Fibroblast of villous mesenchyme (primary cell): Measurements from ENCODE around the gene CCDC188. TPM values are rescaled to one million over a fixed set of nuclear protein-coding genes. Genes with fewer than 3 reads are reported as not detected.

Source experiments
- DNase-seq: peaks from one replicate; pipeline ENCODE4 v3.0.0-alpha.2; 2010; ENCODE audit warnings: low read depth
- H3K4me3 ChIP-seq: 2 replicates; pipeline ENCODE4 v1.5.1; 2011; ENCODE audit warnings: low read depth, mild to moderate bottlenecking, low read length
- total RNA-seq: library from RNA; depleted of rRNA; stranded (reverse); fragments of >200 nt; gene quantifications from 2 replicates; pipeline ENCODE4 v1.2.3, GENCODE V29; 2012
- TF ChIP-seq, protein P1 (sequence below): IDR thresholded peaks from 2 replicates; pipeline ENCODE4 v1.5.1; 2012; ENCODE audit warnings: low read depth, mild to moderate bottlenecking, low read length; ENCODE audit not compliant: insufficient read depth

CCDC188 gene
- total RNA-seq, 1 donor: 0.43 TPM

DNA sequence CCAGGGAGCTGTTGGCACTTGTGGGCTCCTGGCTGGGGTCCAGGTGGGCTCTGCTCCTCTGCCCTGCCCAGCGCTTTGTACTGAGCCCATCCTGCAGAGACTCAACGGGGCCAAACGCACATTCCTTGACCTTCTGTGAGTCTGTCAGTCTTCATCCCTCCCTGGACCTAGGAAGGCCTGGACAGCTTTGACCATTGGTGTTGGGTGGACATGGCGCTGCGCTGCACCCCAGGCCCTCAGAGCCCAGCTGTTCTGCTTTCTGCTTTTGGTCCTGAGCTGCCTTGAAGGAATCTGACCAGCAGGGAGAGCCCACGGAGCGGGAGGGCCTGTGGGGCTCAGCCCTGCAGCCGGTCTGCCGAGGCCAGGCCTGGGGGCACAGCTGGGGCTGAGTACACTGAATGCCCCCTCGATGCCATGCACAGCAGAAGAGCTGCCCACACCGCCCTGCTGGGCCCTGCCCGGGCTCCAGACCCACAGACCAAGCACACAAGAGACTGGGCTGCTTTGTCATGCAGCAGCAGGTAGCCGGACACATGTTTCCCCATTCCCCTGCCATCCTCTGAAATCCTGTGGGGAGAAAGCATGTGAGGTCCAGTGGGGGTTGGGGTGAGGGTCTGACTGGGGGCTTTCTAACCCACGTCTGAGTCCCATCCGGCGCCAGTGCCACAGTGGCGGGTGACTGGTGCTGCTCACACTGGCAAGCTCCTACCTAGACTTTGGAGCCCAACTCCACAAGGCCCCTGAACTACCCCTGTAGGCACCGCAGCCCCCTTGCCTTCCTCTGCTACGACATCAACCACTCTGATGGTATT is 24.1 kb upstream of the CCDC188 start:
- TF ChIP-seq, protein P1, sequence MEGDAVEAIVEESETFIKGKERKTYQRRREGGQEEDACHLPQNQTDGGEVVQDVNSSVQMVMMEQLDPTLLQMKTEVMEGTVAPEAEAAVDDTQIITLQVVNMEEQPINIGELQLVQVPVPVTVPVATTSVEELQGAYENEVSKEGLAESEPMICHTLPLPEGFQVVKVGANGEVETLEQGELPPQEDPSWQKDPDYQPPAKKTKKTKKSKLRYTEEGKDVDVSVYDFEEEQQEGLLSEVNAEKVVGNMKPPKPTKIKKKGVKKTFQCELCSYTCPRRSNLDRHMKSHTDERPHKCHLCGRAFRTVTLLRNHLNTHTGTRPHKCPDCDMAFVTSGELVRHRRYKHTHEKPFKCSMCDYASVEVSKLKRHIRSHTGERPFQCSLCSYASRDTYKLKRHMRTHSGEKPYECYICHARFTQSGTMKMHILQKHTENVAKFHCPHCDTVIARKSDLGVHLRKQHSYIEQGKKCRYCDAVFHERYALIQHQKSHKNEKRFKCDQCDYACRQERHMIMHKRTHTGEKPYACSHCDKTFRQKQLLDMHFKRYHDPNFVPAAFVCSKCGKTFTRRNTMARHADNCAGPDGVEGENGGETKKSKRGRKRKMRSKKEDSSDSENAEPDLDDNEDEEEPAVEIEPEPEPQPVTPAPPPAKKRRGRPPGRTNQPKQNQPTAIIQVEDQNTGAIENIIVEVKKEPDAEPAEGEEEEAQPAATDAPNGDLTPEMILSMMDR: peak; percentile 36
- no peak overlapping the region for H3K4me3 ChIP-seq
- DNase-seq: peak; percentile 13

DNA sequence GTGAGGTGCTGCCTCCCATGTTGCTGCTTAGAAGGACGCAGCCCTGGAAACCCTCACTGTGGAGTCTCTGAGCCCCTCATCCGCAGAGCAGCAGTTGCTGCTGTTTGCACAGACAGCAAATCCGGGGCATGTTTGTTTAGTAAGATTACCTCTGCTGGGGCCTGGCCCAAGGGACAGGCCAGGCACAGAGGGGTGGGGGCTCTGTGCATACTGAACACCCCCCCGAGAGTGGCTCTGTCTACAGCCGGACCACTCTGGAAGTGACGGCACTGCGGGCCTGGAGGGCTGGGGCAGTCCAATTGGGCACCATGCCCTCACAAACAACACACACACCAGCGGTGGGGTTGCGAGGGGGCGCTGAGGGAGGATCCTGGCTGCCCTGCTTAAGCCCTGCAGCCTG is 22.9 kb upstream of the CCDC188 start:
- TF ChIP-seq, protein P1: no peak
- no peak overlapping the region for H3K4me3 ChIP-seq
- no peak for DNase-seq

DNA sequence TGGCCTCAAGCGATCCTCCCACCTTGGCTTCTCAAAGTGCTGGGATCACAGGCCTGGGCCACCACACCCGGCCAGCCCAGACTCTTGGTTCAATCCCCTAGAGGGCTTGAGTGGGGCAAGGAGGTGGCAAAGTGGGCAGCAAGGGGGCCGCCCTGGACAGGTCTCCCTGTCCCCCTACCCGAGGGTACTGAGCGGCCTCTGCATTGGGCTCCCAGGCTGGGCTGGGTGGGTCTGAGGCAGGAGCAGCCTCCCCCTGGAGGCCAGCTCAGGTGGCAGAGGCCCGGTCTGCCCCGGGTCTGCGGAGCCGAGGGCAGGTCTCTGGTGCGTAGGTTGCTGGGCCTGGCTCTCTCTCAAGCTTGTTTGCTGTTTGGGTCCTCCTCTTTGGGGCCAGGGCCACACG is 22.4 kb upstream of the CCDC188 start:
- TF ChIP-seq, protein P1: no peak
- no peak overlapping the region for H3K4me3 ChIP-seq
- no peak for DNase-seq

DNA sequence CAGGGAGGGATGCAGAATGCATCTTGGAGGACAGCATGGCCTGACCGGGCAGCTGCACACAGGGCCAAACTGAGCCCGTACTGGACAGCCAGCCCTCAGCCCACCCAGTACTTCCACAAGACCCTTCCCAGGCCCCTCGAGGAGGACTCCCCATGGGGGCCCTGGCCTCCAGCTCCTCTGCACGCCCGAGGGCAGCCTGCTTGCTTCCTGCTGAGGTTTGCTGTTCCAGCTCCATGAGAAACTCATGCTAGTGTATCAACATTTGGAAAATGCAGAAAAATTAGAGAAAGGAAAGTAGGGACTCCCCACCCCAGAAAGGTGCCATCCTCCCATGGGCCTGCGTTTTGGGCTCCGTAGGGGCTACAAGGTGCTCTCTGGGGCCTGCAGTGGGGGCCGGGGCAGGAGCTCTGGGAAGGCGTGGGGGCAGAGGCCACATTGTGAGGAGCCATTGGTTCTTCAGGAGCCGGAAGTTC is 21.3 kb upstream of the CCDC188 start:
- no peak for DNase-seq
- TF ChIP-seq, protein P1: no peak
- H3K4me3 ChIP-seq: no peak overlapping the region

DNA sequence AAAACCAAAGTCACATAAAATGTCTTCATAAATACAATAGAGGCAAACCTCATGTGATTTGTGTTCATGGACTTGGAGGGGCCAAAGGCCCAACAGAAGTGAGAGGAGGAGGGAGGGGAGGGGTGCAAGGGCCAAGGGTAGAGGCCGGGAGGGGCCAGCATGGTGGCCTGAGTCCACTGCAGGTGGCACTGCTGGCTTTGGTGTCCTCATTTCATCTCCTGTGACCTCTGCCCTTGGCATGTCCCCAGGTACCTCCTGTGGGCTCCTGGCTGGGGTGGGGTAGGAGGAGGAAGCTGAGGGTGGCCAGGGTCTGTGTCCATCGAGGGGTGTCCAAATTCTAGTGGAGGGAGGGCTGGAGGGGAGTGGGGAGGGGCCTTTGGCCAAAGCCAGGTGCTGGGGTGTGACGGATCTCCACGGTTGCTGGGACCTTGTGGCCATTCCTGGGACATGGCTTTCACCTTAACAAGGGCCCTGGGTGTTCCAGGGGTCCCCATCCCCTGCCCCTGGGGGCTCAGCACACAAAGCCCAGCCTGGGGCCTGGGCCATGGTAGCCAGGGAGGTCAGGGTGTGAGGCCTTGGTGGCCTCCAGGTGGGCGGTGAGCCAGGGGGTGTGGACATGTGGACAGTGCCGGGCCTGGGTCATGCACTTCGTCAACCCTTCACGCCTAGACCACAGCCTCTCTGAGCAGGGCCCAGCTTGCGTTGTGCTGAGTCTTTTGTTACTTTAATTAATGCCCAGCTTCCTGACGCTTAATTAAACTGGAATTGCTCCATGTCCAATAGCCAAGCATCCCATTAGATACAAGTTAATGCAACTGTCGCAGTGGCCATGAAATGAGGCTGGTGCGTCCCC is 20.7 kb upstream of the CCDC188 start:
- TF ChIP-seq, protein P1: no peak
- H3K4me3 ChIP-seq: no peak overlapping the region
- no peak for DNase-seq

DNA sequence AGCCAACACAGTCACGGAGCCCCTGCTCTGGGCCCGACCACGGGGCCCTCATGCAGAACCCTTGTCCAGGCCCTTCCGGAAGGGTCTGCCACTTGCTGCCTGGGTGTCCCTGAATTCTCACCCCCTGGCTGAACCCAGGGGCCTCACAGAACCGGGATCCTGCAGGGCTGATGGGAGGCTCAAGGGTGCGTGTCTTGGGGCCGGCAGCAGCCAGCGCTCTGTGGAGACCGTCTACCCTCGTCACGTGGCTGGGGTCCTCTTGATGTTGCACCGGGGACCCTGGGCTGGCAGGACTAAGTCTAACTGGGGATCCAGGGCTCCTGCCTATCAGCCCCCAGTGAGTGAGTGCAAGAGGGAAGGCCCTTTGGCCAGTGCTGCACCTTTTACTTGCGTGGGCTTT is 19.3 kb upstream of the CCDC188 start:
- TF ChIP-seq, protein P1: no peak

More for the DNA sequence above, 19.3 kb upstream of the CCDC188 start:
- no peak overlapping the region for H3K4me3 ChIP-seq
- DNase-seq: no peak
